Non-pigmented ciliary epithelial cell (primary cell): ENCODE data around the gene SHQ1.
"Not testable (repeated sequence)": the region's sequence is repeated elsewhere in the genome, so short reads cannot be mapped to it uniquely, and the experiment has no call there.

Experiments
- DNase-seq: peaks from one replicate; pipeline ENCODE4 v3.0.0-alpha.2; 2010; ENCODE audit warnings: low read depth

The SHQ1 gene

DNA sequence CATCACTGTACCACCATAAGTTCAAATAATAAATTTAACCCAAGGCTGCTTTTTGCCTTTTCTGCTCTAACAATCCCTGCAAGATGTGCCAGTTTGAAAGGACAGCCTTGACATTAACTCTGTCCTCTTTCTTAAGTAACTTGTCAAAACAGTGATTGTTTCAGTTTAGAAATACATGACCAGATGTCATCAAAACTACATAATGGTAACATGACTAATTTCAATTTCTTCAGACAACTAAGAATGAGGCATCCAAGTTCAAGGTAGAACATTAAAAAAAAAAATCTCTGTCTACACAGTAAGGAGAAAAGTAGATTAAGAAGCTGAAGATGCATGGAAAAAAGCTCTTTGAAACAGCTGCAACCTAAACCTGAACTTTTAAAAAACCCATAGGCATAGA, 47.4 kb downstream of the SHQ1 start:
- DNase-seq = no peak

DNA sequence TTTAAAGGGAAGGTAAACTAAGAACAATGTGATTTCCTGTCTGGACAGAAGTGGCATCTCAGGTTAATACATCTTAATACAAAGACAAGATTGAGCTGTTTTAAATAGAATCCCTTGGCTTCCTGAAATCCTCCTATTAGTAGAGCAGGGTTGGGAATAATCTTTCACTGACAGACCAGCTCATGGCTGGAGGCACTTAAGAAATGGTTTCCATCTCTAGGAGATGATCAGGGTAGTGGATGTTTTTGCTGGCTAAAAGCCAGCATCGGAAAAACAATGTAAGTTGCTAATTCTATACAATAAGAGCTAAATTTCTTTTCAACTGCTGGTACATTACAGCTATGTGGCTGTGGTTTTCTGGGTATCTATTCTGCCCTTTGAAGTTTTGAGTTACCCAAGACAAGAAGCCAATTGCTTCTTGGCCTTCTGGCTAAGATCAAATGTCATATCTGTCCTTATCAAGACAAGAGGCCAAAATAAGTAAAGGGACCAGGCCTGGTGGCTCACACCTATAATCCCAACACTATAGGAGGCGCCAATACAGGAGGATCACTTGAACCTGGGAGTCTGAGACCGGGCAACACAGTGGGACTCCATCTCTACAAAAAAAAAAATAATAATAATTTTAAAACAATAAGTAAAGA, 49.6 kb downstream of the SHQ1 start:
- DNase-seq = no peak

DNA sequence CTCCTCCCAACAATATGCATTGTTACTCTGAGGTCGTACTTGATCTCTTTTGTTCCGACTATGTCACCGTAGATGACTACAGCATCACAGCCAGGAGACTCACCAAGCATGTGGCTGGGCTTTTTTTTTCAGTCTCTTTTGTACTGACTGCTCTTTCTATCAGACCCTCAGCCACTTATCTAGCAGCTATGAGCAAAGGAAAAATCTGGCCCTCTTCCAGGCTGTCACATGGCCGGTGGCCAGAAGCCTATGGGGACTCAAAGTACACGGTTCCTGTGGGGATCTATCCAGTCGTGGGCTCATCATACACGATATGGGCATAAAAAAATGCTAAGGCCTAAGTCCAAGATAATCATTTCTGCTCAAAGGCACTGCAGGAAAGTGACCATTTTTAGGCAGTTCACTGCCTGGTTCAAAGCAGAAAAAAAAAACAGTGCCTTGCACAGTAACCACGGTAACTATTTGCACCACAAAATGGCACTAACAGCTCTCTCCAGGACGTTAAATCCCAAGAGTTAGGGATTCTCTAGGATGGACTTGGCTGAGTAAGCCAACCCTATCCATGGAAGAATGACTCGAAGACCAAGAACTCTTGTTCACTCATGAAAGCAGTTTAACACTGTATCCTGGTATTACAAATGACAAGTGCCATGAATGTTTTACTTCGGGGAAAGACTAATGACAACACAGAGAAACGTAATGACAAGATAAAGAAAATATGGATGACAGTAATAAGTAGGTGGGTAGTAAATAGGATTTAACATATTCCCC, 50.3 kb downstream of the SHQ1 start:
- DNase-seq = no peak

DNA sequence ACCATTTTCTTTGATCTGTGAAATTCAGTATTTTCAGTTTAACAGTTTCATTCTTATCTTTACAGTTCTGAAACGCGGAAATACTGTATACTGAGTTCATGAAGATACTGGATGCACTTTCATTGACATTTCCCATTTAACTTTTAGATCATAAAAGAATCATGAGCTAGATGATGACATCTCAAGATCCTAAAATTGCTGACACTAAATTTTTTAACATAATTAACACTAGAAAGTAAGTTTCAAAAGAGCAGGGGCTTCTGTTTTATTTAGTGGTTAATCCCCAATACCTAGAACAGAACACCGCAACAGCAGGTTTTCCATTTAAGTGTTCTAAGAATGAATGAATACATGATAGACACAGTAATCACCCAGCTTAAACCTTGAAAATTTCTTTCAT, 54.2 kb downstream of the SHQ1 start:
- no peak for DNase-seq

DNA sequence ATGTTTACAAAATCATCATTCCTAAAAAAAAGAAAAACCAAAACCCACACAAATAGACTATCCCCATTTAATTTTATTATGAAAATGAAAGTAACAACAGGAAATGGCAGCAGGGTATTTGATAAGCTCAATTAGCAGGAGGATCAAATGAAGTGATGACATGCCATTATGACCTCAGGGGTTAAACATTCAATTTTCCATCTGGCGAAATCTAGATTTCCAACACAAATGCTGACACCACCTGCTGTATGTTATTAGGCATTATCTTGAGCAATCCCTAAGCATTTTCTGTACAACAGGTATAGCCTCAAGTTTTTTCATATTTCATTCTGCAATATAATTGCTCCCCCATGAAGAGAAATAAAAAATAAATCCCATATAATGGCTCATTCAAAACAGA, 57.1 kb downstream of the SHQ1 start:
- DNase-seq = no peak

DNA sequence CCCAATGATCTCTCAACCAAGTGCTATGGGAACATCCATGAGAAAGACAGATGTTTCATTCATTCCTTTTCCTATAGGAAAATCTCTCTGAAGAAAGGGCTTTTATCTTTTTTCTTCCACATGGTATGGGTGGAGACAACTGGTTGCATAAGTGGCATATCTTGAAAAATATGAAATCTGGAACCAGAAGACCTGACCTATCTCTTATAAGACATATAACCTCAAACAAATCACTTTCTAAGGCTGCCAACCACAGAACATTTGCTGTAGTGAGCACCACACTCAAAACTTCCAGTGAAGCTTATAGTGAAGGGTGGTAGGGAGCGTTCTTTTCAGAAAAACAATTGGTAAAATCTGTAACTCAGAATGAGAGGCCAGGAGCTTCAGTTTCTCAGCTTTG, 58.5 kb downstream of the SHQ1 start:
- no peak for DNase-seq

DNA sequence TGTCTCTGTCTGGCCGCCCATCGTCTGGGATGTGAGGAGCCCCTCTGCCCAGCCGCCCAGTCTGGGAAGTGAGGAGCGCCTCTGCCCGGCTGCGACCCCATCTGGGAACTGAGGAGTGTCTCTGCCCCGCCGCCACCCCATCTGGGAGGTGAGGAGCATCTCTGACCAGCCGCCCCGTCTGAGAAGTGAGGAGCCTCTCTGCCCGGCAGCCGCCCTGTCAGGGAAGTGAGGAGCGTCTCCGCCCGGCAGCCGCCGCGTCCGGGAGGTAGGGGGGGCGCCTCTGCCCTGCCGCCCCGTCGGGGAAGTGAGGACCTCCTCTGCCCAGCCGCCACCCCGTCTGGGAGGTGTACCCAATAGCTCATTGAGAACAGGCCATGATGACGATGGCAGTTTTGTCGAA, 60.0 kb downstream of the SHQ1 start:
- not testable (repeated sequence) for DNase-seq

DNA sequence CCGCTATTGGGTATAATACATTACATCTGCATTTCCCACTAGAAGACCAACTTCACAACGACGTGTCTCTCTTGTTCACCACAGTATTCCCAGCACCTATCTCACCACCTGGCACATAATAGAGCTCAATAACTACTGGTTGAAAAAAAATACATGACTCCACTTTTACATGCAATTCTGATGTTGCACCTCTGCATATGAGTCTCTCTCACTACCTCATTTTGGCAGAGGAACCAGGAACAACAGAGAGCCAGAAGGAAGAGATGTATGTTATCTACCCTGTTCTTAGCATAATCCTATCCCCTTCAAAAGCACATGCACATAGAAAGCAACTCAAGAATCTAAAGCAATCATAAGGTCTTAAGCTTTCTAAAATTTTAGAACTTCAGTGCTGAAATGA, 61.6 kb downstream of the SHQ1 start:
- DNase-seq = no peak

DNA sequence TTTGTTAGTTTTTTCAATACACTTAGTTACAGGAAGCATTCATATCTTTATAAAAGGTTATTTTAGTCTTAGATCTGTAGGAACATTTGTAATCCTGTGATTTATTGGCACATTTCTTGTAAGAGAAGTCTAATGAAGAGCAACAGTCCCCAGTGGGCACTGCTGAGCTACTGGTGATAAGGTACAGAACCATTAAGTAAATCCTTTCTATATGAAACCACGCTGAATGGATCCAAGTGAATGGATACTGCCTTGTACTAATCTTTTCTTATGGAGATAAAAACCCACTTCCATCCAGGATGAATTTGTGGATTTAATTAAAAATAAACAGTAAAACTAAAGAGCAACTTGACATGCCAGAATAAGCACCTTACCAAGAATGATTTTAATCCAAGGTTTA, 64.0 kb downstream of the SHQ1 start:
- DNase-seq = no peak

DNA sequence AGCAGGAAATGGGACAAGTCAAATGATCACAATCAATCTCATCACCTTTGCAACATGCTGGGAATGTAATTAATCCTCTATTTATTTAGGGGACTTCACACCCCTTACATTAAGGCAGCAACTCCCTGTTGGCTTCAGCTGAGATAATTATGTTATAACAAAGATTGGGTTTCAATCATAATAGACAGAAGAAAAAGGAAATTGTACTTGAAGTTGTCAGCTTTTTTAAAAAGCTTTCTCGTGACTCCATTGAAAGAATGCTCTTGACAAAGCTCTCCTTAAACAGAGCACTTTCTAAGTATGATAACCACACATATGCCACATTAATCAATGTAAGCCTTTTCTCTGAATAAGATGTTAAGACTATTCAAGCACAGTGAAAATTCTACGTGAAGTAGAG, 65.7 kb downstream of the SHQ1 start:
- DNase-seq = no peak

DNA sequence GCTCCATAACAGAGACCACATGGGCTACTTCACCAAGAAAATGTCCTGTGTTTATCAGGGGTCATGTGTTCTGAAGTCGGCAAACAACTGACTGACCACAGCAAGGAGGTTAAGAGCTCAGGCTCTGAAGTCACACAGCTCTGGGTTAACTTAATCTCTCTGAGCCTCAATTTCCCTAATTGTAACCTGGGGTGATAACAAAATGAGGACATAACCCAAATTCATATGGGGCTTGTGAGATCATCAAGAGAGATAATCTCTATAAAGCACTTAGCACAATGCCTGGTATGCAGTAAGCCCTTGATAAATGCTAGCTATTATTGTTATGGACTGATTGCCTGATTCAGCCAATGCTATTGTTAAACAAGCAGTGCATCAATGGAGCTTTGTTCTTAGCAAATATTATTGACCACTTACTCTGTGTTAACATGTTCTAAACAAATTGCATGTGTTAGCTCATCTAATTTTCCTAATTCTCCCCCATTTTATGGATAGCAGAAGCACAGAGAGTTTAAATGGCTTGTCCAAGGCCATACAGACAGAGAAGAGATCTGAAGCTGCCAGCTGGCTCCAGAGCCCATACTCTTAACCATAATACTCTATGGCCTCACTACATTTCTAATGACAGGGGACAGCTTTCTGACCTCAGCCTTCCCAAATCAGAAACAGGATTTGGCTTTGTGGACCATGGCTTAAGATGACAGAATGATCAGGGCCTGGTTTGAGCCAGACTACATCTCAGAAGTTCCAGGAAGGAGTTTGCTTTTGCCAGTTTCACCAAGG, 78.3 kb downstream of the SHQ1 start:
- DNase-seq = no peak

DNA sequence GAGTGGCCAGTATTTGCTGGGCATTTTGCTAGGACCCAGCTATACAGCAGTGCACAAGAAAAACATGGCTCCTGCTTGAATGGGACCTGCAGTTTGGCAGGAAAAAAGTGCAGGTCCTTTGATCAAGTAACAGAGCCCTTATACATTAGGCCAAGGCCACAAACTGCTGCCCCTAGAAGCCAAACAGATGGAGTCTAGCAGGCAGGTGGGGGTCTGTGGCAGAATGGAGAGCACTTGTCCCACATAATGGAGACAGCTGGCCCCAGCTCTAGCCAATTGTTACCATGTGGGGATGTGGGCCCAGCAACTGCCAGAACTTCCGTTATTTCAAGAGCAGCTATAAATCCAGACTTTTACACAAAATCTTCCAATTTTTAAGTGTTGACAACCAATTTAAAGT, 79.3 kb downstream of the SHQ1 start:
- no peak for DNase-seq

DNA sequence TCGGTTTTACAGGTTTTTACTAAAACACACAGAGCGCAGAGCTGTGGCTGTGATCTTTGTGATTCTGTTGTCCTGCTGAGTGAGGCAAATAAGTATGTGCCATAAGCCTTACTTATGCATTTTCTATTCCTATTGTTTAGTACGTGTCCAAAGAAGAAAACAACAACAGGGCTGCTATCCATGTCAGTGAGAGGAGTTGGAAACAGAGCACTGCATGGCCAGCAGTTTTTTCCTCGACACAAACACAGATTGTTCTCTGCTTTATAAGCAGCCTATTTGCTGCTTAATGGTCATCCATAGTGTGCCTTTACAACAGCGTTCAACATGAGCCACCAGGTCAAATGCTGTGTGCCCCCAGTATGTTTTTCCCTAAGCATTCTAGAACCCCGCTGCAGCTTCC, 79.8 kb downstream of the SHQ1 start:
- DNase-seq = no peak

DNA sequence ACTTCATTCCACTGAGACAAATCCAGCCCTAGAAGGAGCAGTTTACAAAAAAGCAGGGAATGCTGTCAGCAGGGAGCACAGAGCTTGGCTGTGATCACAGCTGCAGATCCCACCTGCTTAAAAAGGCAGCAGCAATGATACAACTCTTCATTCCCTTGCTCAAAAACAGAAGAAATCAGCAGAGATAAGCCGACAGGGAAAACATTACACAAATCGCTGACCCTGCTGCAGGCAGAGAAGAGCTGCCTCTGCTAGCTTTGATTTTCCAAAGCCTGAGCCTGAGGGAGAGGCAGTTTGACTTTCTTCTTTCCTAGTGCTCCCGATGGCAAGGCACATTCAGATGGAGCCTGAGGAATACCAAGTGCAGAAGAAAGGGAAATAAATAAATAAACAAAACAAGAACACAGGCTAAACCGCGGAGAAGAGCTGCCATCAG, 80.2 kb downstream of the SHQ1 start:
- DNase-seq = no peak

DNA sequence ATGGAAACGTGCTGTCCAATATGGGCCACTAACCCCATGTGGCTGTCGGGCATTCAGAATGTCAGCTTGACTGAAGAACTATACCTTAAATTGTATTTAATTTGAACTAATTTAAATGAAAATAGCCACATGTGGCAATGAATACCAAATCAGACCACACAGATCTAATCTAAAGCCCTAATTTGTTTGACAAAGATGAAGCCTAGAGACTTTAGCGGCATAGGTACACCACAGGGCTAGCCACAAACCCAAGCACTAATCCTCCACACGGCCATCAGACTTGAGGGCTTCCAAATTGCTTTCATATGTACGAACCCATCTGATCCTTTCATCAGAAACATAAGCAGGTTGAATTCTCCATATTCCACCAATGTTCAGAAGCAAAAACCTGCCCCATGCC, 81.4 kb downstream of the SHQ1 start:
- no peak for DNase-seq

DNA sequence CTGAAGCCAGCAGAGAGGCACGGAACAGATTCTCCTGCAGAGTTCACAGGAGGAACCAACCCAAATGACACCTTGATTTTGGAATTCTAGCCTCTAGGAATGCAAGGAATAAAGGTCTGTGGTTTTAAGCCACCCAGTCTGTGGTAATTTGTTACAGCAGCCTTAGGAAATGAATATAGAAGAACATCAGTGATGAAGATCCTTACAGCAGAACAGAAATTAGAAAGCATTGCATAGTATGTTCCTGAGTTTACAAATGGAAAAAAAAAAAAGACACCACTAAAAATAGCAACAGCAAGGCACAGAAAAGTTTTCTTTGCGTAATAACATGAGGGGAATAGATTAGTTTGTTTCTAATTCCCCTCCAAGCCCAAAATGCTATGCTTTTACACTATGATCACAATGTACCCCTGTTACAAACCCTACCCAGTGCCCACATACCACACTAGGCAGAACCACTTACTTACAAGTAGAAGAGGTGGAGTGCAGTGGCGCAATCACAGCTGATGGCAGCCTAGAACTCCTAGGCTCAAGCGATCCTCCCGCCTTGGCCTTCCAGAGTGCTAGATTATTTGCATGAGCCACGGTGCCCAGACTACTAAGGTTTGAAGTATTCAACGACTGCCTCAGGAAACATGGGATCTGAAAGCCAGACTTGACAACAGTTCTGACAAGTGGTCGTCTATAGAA, 84.3 kb downstream of the SHQ1 start:
- DNase-seq = no peak

DNA sequence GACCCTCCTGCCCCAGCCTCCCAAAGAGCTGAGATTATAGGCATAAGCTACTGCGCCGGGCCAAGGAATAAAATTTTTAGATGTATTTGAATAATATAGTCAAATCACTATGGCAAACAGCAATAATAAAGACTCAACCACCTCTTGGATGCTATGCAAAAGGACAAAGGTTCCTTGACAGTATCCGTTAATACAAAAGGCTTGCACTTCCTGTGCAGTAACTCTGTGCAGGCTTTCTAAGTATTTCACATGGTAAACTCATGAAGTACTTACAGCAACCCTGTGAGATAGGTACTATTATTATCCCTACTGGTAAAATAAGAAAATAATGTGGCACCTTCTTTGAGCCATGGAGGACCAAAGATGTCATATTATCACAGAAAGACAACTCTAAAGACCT, 86.8 kb downstream of the SHQ1 start:
- DNase-seq = no peak

DNA sequence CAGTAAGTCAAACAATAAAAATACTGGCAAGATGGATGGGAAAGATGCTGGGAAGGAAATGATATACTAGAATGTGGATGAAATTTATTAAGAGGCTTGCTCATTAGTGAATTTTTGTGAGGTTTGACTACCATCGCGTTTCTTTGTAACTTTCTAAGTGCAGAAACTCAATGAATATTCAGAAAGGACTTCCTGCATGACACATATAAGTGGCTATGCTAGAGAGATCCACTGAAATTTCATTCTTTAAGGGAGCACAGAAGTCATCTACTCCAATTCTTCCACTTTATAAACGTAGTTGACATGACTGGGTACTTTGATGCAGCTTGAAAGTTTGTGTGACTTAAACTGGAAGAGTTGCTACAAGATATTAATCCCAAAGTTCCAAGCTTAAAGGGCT, 88.0 kb downstream of the SHQ1 start:
- no peak for DNase-seq

DNA sequence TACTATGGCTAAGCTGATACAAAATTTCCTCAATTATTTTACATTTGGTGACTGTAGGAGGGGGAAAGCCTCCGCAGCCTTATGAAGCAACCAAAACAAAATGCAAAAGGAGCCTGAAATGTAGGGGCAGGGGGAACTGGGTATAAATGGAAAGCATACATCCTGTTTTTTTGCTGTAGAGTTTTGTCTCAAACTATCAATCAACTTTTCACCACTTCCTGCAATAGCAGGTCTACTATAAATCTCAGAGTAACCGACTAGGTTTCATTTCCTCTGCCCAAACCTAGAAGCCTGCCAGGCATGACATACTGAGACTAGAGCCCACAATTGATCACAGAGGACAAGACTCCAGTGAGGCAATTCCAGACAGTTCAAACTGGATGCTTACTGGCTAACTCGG, 91.3 kb downstream of the SHQ1 start:
- no peak for DNase-seq

DNA sequence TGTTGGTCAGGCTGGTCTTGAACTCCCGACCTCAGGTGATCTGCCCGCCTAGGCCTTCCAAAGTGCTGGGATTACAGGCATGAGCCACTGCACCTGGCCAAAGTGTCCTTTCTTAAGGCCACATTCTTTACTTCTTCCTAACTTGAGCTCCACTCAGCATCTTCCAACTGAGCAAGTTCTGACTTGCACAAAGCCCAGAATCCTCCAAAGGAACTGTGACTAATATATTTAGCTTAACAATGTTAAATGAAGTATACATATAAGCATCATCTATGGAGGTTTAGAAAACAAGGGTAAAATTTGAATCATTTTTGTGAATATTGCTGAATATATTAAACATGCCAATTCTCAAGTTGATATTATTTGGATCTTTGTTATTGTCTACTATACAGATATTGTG, 93.7 kb downstream of the SHQ1 start:
- DNase-seq = no peak

DNA sequence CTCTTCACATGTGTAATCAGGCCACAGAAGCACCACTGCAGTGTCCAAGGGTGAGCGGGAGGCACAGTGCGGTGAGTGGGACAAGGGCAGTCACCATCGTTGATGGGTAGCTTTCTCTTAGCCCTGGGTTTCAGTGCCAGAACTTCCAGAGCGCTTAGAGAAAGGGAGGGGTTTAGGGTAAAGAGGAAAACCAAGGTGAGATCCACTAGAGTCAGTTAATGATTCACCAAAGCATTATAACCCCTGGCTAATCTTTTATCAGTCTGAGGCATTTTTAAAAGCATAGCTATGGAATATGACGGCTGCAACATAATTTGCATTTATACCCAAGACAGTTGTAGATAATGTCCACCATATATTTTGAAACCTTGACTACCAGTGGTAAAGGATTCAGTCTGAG, 94.8 kb downstream of the SHQ1 start:
- DNase-seq = no peak

DNA sequence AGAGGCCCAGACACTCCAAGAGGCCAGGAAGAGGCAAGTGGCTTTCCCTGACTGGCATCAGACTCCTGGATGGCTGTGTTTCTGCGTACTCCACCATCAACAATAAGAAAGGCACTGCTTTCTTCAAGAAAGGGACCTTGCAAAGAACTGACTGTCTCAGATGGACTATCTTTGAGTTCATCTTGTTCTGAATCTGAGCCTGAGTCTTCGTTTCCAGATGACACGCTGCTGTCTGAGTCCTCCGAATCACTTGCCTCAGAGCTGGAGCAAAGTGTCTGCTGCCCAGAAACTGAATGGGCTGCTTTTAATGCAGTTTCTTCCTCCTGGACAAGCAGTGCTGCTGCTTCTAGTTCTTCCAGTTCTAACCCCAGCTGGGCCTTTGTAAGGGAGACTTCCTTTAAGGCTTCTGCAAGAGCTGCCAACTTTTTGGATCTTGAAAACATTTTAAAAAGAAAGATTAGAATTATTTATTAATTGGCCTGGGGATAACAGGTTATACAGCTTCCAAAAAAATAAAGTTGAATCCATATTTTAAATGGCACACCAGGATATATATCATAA, 97.8 kb downstream of the SHQ1 start:
- no peak for DNase-seq
